ENCODE measurements around the gene IGF1R.

GRCh38 chr15:98755781-98756180 lies 107.4 kb downstream of the IGF1R start:
- TF ChIP-seq EZH2phosphoT487 (IDR thresholded peaks at IDR 0.05; ENCODE audit: borderline replicate concordance) = no peak
- TF ChIP-seq YY1 (IDR thresholded peaks at IDR 0.05; ENCODE audit: extremely low read depth, insufficient replicate concordance, low read depth, low read length) = no peak
- no peak for TF ChIP-seq CTCF (IDR thresholded peaks at IDR 0.05 in 2 of 3, conservative IDR thresholded peaks at IDR 0.05 in 1 of 3; ENCODE audit: borderline replicate concordance in 1 of 3, insufficient read depth in 1 of 3, low read depth in 2 of 3, low read length in 2 of 3)
- no peak for TF ChIP-seq EZH2 (IDR thresholded peaks at IDR 0.05)
- TF ChIP-seq SRF (IDR thresholded peaks at IDR 0.05; ENCODE audit: low read depth) = no peak
- TF ChIP-seq POLR2AphosphoS5 (IDR thresholded peaks at IDR 0.05; ENCODE audit: low read depth, low read length) = no peak
